Right lobe of liver (tissue), 4 donors: ENCODE measurements around the gene PTPRN2.

ENCODE experiments used
- CTCF ChIP-seq, 4 donors: fragments of 200-600 bp in 3 of 4; fragments of 450-650 bp in 1 of 4; IDR thresholded peaks; one replicate each; pipeline versions ENCODE4 v1.5.1 to v1.8.0; 2016 to 2022; ENCODE audit warnings: antibody characterized with exemption in 4 of 4, mild to moderate bottlenecking in 2 of 4
- POLR2A ChIP-seq: fragments of 450-650 bp; IDR thresholded peaks from one replicate; pipeline ENCODE4 v1.6.1; 2017; ENCODE audit warnings: antibody characterized with exemption, mild to moderate bottlenecking
- donor health status: DM: no; HTN: no; CAD: no.
- donor health status: DM: no; HTN: no; CAD: no.
- donor health status: DM: no; HTN: yes; CAD: no.

- TF ChIP-seq CTCF (IDR thresholded peaks at IDR 0.05): no peak
- TF ChIP-seq POLR2A: no peak
Measured at GRCh38 chr7:157932498-157933218, 655.0 kb downstream of the PTPRN2 start.
